Measurements from ENCODE around the gene KANSL1. TPM values are rescaled to one million over a fixed set of nuclear protein-coding genes. Genes with fewer than 3 reads are reported as not detected.
"Not testable (repeated sequence)": the region's sequence is repeated elsewhere in the genome, so short reads cannot be mapped to it uniquely, and the experiment has no call there.

The KANSL1 gene
- total RNA-seq, 2 experiments from 2014 or later, result 99.5 to 105 TPM

DNA sequence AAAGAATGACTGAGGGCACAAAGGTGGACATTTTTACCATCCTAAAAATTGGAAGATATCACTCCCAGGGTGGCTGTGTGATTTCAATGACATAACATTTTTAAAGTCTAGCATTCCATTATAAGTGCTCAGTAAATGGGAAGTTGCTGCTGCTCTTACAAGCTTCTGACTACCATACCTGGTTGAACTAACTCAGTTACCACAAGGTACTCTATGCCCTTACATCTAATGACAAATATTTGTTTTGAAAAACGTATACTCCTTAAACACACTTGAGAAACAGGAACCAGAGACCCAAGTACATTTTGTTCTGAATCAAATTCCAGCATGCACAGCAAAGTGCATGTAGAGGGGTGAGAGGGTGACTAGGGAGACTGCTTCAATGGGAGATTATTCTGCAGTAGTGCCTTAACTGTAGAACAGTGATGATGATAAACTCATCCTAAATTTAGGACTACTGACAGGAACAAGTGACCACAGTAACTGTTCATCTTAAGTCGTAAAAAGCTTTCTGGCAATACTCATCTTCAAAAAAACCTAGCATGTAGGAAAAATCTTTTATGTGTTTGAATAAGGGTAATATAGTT is 83.5 kb downstream of the KANSL1 start:
- CTCF ChIA-PET, result no interaction called here

DNA sequence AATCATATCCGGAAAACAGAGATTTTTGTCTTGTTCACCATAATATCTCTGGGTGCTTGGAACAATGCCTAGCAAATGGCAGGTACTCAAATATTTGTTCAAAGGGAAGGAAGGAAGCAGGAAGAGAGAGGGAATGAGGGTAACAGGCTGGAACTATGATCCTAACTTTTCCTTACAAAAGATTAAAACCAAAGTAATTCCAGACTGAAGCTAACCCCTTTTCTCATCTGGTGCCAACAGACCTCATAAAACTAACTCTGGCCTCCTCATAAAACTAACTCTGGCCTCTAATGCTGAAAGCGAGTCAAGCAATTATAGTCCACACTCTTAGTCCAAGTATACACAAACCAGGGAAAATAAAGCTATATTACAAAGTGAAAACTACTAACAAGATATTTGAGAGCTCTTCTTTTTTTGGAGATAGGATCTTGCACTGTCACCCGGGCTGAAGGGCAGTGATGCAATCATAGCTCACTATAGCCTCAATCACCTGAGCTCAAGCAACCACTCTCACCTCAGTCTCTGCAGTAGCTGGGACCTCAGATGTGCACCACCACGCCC is 84.6 kb downstream of the KANSL1 start:
- Mint-ChIP-seq H3K27ac (no peak overlapping the region), H3K27me3 (no peaks in the 10 kb centered on the region), H3K36me3 (ENCODE audit: low read depth) (peaks cover 8% of the 10 kb centered on the region), H3K4me1 (peaks cover 26% of the 10 kb centered on the region), H3K4me3 (no peak overlapping the region), H3K9me3 (no peaks in the 10 kb centered on the region)
- ChIA-PET POLR2A (no interaction called here), CTCF (interaction anchor here (0.6 kb wide), 1 partner anchor 1818 kb away, joined by 4 read pairs; no protein-coding TSS in a partner anchor)
- DNase-seq, result no peak

More for the DNA sequence above, 83.5 kb downstream of the KANSL1 start:
- no peak overlapping the region for H3K4me3 Mint-ChIP-seq
- no peak overlapping the region for H3K27ac Mint-ChIP-seq
- H3K4me1 Mint-ChIP-seq, result peaks cover 23% of the 10 kb centered on the region
- peaks cover 8% of the 10 kb centered on the region for H3K36me3 Mint-ChIP-seq (ENCODE audit: low read depth)
- DNase-seq, result no peak
- no peaks in the 10 kb centered on the region for H3K9me3 Mint-ChIP-seq
- POLR2A ChIA-PET, result no interaction called here
- H3K27me3 Mint-ChIP-seq, result no peaks in the 10 kb centered on the region

DNA sequence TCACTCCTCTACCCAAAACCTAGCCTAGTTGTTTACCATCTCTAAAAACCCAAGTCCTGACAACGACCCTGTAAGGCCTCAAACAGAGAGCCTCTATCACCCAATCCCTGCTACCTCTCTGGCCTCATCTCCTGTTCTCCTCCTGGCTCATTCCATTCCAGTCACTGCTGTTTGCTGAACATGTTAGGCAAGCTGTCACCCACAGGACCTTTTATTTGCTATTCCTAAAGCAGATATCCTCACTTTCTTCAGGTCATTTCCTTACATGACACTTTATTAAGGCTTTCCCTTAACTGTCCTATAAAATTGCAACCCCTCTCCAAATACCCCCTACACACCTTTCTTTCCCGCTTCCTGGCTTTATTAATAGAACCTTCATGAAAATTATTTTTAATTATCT is 85.1 kb downstream of the KANSL1 start:
- no peak for DNase-seq
- Mint-ChIP-seq H3K9me3 (no peaks in the 10 kb centered on the region), H3K4me1 (peaks cover 29% of the 10 kb centered on the region), H3K27ac (no peak overlapping the region), H3K36me3 (ENCODE audit: low read depth) (peaks cover 8% of the 10 kb centered on the region), H3K27me3 (no peaks in the 10 kb centered on the region), H3K4me3 (no peak overlapping the region)
- POLR2A ChIA-PET, result no interaction called here
- CTCF ChIA-PET, result interaction anchor here (0.6 kb wide), 1 partner anchor 1819 kb away, joined by 4 read pairs; no protein-coding TSS in a partner anchor

DNA sequence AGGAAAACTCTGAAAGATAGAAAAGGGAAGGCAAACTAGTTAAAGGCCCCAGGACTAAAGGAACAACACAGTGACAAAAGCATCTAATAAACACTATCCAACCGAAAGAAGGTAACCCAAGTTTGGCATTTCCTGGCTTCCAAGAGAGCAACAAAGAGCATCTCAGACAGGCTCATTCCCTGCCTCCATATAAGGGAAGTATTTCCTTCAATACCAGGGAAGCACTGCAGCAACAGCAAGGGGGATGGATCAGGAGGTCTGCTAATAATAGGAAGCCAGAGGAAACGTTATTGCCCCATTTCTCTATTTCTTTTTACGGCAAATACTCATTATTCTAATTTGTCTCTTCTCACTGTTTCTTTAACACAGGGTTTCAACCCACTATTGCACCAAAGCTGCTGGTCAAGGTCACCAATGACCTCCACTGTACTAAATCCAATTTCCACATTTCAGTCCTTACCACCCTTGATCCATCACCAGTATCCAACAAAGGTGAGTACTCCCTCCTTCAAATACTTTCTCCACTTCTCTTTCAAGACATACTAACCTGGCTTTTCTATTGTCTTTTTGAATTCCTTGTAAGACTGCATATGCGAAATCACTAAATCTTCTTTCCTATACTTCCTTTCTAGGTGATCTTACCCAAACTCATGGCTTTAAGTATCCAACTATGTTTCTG is 86.1 kb downstream of the KANSL1 start:
- no peak for DNase-seq
- H3K9me3 Mint-ChIP-seq, result no peaks in the 10 kb centered on the region
- peaks cover 8% of the 10 kb centered on the region for H3K36me3 Mint-ChIP-seq (ENCODE audit: low read depth)
- no peaks in the 10 kb centered on the region for H3K27me3 Mint-ChIP-seq
- H3K4me3 Mint-ChIP-seq, result no peak overlapping the region
- ChIA-PET CTCF (no interaction called here), POLR2A (no interaction called here)
- peaks cover 38% of the 10 kb centered on the region for H3K4me1 Mint-ChIP-seq
- peak overlapping the region; percentile 32 for H3K27ac Mint-ChIP-seq

DNA sequence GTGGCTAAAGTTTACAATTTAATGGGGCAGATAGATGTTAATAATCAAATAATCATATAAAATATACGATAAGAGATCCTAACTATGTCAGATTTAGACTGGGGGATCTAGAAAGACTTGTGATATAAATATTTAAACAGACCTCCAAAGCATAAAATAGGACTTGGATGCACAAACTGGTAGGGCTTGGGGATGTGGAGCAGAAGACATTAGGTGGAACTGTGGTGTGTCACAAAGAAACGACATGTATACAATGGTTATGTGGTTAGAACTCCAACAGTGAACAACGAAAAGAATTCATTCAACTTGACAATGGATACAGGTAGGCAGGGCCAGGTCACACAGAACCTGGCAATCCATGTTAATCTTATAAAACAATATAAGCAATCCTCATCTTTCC is 90.4 kb downstream of the KANSL1 start:
- H3K27me3 Mint-ChIP-seq; CTCF ChIA-PET; H3K4me3 Mint-ChIP-seq; POLR2A ChIA-PET; H3K9me3 Mint-ChIP-seq; H3K27ac Mint-ChIP-seq; DNase-seq; H3K36me3 Mint-ChIP-seq (ENCODE audit: low read depth): not testable (repeated sequence)
- H3K4me1 Mint-ChIP-seq, result peaks cover 51% of the 10 kb centered on the region

DNA sequence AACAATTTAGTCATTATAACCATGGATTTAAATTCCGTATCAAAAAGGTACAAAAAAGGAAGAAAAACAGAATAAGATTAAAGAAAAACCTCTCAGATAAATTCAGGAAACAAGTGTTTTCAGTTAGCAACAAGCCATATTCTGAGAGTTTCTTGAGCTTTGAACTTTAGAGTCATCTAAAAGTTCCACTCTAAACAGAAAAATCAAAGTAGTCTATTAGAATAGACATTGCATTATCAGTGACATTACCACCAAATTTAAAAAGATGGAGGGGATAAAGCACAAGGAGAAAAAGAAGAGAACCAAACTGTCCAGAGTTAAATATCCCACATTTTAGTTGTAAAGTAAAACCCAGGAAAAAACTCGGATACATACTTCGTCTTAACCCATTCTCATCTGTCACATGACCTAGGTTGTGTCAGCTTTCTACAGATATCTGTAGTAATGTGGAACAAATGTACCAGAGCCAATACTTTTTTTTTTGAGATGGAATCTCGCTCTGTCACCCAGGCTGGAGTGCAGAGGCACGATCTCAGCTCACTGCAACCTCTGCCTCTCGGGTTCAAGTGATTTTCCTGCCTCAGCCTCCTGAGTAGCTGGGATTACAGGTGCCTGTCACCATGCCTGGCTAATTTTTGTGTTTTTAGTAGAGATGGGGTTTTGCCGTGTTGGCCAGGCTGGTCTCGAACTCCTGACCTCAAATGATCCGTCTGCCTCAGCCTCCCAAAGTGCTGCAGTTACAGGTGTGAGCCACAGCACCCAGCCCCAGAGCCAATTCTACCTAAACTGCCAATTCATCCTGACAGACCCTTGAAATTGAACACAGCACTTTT is 91.2 kb downstream of the KANSL1 start:
- not testable (repeated sequence) for H3K4me3 Mint-ChIP-seq; H3K27me3 Mint-ChIP-seq; DNase-seq; H3K36me3 Mint-ChIP-seq (ENCODE audit: low read depth); H3K9me3 Mint-ChIP-seq
- ChIA-PET CTCF (interaction anchor here (0.6 to 2.7 kb wide), 5 partner anchors 12 to 104 kb away, joined by 3 to 20 read pairs (median 3); partner anchors contain the start of gene KANSL1), POLR2A (interaction anchor here (0.9 to 1.5 kb wide), 2 partner anchors 12 to 91 kb away, joined by 4 to 6 read pairs; partner anchors contain the start of gene KANSL1)
- Mint-ChIP-seq H3K4me1 (peaks cover 49% of the 10 kb centered on the region), H3K27ac (peak overlapping the region; percentile 19)

DNA sequence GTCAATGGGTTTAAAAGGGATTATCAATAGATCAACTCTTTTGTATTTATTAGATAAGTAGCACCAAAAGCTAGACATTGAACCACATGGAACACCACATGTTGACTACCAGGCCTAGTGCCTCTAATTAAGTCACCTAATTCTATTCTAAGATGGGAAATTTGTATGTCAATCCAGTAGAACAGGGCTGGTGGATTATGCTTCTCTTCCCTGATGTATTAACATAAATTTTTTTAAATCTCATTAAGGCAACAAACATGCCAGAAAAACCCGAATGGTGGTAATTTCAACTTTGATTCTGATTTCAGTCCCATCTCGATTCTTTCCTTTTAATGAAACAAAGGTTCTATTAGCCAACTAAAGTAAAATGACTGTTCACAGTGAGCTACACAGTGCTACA is 92.6 kb downstream of the KANSL1 start:
- CTCF ChIA-PET, result interaction anchor here (0.9 to 2.7 kb wide), 7 partner anchors 11 to 99 kb away, joined by 3 to 20 read pairs (median 4); partner anchors contain the start of gene KANSL1
- H3K27me3 Mint-ChIP-seq, result no peaks in the 10 kb centered on the region
- no peak for DNase-seq
- H3K36me3 Mint-ChIP-seq (ENCODE audit: low read depth), result no peaks in the 10 kb centered on the region
- no peaks in the 10 kb centered on the region for H3K9me3 Mint-ChIP-seq
- peak overlapping the region; percentile 71 for H3K27ac Mint-ChIP-seq
- POLR2A ChIA-PET, result interaction anchor here (1.5 kb wide), 1 partner anchor 93 kb away, joined by 6 read pairs; the partner anchor contains the start of gene KANSL1
- H3K4me3 Mint-ChIP-seq, result no peak overlapping the region
- H3K4me1 Mint-ChIP-seq, result peaks cover 46% of the 10 kb centered on the region

DNA sequence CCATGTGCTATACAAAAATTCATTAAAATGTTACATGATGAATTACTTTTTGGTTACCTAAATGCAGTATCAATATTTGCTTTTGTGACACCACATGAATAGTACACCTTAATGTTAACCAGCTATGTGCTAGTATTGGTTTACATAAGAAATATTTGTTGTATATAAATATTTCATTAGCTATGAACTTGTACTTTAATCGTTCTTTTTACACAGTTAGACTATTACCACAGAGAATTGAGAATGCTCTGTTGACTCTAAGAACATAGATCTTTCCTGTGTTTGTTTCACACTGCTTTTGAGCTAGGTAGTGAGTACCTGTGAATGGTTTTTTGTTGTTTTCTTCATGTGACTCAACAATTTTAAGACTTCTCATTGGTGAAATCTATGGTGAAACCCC is 93.4 kb downstream of the KANSL1 start:
- Mint-ChIP-seq H3K36me3 (ENCODE audit: low read depth) (no peaks in the 10 kb centered on the region), H3K27ac (no peak overlapping the region), H3K9me3 (no peaks in the 10 kb centered on the region), H3K4me1 (peaks cover 46% of the 10 kb centered on the region), H3K4me3 (no peak overlapping the region), H3K27me3 (no peaks in the 10 kb centered on the region)
- no peak for DNase-seq
- ChIA-PET CTCF (interaction anchor here (0.7 to 2.7 kb wide), 6 partner anchors 10 to 99 kb away, joined by 3 to 20 read pairs (median 4); partner anchors contain the start of gene KANSL1), POLR2A (no interaction called here)

DNA sequence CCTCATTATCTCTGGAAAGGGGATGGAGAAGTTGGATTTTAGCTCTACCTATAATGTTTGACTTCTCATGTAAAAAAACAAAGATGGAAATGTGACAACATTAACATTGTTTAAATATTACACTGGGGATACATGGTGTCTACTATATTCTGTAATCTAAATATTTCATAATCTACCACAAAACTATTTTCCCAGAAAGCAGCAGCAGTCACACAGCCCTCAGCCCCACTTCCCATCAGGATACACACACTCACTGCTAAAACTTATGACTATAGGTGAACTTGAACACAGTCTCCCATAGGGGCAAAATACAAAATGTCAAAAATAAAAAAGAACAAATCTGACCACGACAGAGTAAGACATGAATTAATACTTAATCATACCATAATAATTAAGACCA is 95.7 kb downstream of the KANSL1 start:
- DNase-seq, result no peak
- Mint-ChIP-seq H3K27ac (no peak overlapping the region), H3K4me1 (peaks cover 37% of the 10 kb centered on the region)

DNA sequence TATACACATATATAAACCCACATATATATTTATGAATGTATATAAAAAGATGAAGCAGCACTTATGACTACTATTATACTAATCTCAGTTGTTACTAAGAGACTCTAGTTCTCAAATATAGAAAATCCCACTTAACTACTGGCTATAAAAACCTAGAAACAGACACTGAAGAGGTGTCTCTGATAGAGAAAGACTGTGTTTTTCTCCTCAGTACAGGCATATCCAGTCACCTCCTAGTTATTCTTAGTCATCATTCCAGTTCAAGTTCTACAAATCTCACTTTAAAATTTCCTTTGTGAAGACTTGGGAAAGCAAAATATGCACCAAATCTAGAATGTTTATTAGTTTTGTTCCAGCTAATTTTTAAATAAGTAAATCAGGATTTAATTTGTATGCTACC is 100.2 kb downstream of the KANSL1 start:
- H3K4me3 Mint-ChIP-seq, result no peak overlapping the region
- POLR2A ChIA-PET, result no interaction called here
- H3K27me3 Mint-ChIP-seq, result no peaks in the 10 kb centered on the region
- CTCF ChIA-PET, result no interaction called here
- peaks cover 10% of the 10 kb centered on the region for H3K4me1 Mint-ChIP-seq
- H3K9me3 Mint-ChIP-seq, result no peaks in the 10 kb centered on the region
- H3K27ac Mint-ChIP-seq, result no peak overlapping the region
- no peak for DNase-seq
- H3K36me3 Mint-ChIP-seq (ENCODE audit: low read depth), result peaks cover 34% of the 10 kb centered on the region

More for the DNA sequence above, 95.7 kb downstream of the KANSL1 start:
- POLR2A ChIA-PET, result no interaction called here
- CTCF ChIA-PET, result no interaction called here
- Mint-ChIP-seq H3K9me3 (no peaks in the 10 kb centered on the region), H3K27me3 (no peaks in the 10 kb centered on the region), H3K36me3 (ENCODE audit: low read depth) (peaks cover 12% of the 10 kb centered on the region), H3K4me3 (no peak overlapping the region)

DNA sequence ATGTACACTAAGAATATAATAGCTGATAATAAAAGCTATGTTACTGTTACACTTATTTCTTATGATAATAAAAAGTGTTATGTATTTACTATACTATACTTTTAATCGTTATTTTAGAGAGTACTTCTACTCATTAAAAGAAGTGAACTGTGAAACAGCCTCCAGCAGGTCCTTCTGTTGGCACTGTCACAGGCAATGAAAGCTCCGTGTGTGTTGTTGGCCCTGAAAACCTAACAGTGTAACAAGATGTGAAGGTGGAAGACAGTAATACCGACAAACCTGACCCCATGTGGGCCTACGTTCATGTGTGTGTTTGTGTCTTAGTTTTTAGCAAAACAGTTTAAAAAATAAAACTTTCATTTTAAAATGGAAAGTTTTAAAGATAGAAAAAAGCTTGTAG is 102.4 kb downstream of the KANSL1 start:
- Mint-ChIP-seq H3K9me3 (no peaks in the 10 kb centered on the region), H3K36me3 (ENCODE audit: low read depth) (peaks cover 34% of the 10 kb centered on the region), H3K27ac (no peak overlapping the region), H3K27me3 (no peaks in the 10 kb centered on the region), H3K4me1 (peaks cover 6% of the 10 kb centered on the region), H3K4me3 (no peak overlapping the region)
- CTCF ChIA-PET, result interaction anchor here (0.7 to 2.0 kb wide), 4 partner anchors 10 to 122 kb away, joined by 3 to 7 read pairs (median 3); partner anchors contain the start of gene KANSL1
- POLR2A ChIA-PET, result interaction anchor here (0.6 kb wide), 1 partner anchor 1664 kb away, joined by 3 read pairs; no protein-coding TSS in a partner anchor
- no peak for DNase-seq

DNA sequence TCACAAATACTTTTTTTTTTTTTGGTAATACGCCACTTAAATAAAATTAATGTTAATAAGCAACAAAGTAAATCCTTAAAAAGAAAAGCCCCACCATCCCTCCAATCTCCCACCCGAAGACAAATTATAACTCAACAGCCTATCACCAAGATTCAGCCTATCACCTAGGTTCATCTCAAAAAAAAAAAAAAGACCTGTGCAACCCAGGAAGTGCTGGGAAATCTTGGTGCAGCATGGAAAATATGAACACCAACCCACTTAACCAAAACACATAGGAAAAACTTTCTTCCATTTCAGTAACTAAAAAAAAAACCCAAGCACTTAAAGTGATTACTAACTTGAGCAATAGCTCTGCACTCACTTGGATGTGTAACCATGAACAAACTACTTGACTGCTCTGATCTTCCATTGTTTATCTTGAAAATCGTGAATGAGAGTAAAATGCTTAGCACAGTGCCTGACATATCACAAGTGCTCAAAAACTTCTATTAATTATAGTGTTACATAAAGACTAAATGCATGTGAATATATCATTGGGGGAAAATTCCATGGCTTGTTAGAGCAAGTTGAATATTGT is 103.8 kb downstream of the KANSL1 start:
- peaks cover 39% of the 10 kb centered on the region for H3K36me3 Mint-ChIP-seq (ENCODE audit: low read depth)
- POLR2A ChIA-PET, result interaction anchor here (1.0 kb wide), 1 partner anchor 12 kb away, joined by 4 read pairs; no protein-coding TSS in a partner anchor
- no peak overlapping the region for H3K27ac Mint-ChIP-seq
- no peak for DNase-seq
- H3K4me3 Mint-ChIP-seq, result no peak overlapping the region
- CTCF ChIA-PET, result interaction anchor here (2.0 kb wide), 1 partner anchor 11 kb away, joined by 7 read pairs; no protein-coding TSS in a partner anchor
- H3K9me3 Mint-ChIP-seq, result no peaks in the 10 kb centered on the region
- H3K27me3 Mint-ChIP-seq, result no peaks in the 10 kb centered on the region
- H3K4me1 Mint-ChIP-seq, result peaks cover 7% of the 10 kb centered on the region
